A673 (cell line): Measurements from ENCODE around the gene XRCC6. TPM values are rescaled to one million over a fixed set of nuclear protein-coding genes. Genes with fewer than 3 reads are reported as not detected.

Experiments
- BruUV-seq: library from RNA; stranded (reverse); fragments of 400-500 nt; replicated peaks from 2 replicates; lab custom pipeline; 2021; lab: Mats Ljungman, UMichigan
- CTCF ChIA-PET: fragments of 300-600 bp; sonication (Branson Sonifier 250); formaldehyde crosslinking; loops from one replicate; lab custom pipeline; 2022; ENCODE audit warnings: antibody characterized with exemption; lab: Charles Lee
- POLR2A ChIA-PET: fragments of 300-600 bp; sonication (Branson Sonifier 250); formaldehyde crosslinking; loops from one replicate; lab custom pipeline; 2022; ENCODE audit warnings: antibody characterized with exemption; ENCODE audit not compliant: low non-redundant PET; lab: Charles Lee
- DNase-seq: peaks from one replicate; pipeline ENCODE4 v3.0.0-alpha.2; 2015; ENCODE audit warnings: low spot score
- H3K27ac ChIP-seq: fragments of 200-600 bp; sonication (generic); 2 replicates; pipeline ENCODE4 v1.5.1; 2016; ENCODE audit warnings: mixed run types, low read depth, mild to moderate bottlenecking, mixed read lengths, antibody characterized with exemption, low read length; ENCODE audit not compliant: poor library complexity, severe bottlenecking
- H3K27me3 ChIP-seq: fragments of 200-600 bp; sonication (generic); replicated peaks from 2 replicates; pipeline ENCODE4 v1.6.1; 2017; ENCODE audit warnings: mixed run types, low read depth, mild to moderate bottlenecking, mixed read lengths, antibody characterized with exemption, low read length; ENCODE audit not compliant: insufficient read depth, poor library complexity
- H3K36me3 ChIP-seq: fragments of 200-600 bp; sonication (generic); 2 replicates; pipeline ENCODE4 v1.6.1; 2016; ENCODE audit warnings: mixed run types, mild to moderate bottlenecking, mixed read lengths, antibody characterized with exemption, low read length; ENCODE audit not compliant: insufficient read depth, poor library complexity, severe bottlenecking
- H3K4me1 ChIP-seq: fragments of 200-600 bp; sonication (generic); 2 replicates; pipeline ENCODE4 v1.6.1; 2017; ENCODE audit warnings: mixed run types, mild to moderate bottlenecking, mixed read lengths, antibody characterized with exemption, low read length; ENCODE audit not compliant: insufficient read depth, poor library complexity, severe bottlenecking
- H3K4me3 ChIP-seq: fragments of 200-600 bp; sonication (generic); 2 replicates; pipeline ENCODE4 v1.5.1; 2016; ENCODE audit warnings: low read depth, mixed run types, mild to moderate bottlenecking, mixed read lengths, low read length; ENCODE audit not compliant: poor library complexity, severe bottlenecking
- H3K9me3 ChIP-seq: fragments of 200-600 bp; sonication (generic); 2 replicates; pipeline ENCODE4 v1.6.1; 2016; ENCODE audit warnings: mixed run types, low read depth, mild to moderate bottlenecking, mixed read lengths, antibody characterized with exemption, low read length; ENCODE audit not compliant: poor library complexity, severe bottlenecking
- EZH2 ChIP-seq: fragments of 200-600 bp; sonication (generic); IDR thresholded peaks from 2 replicates; pipeline ENCODE4 v1.6.1; 2017; ENCODE audit warnings: borderline replicate concordance, low read depth, mild to moderate bottlenecking, mixed read lengths, antibody characterized with exemption, low read length; ENCODE audit not compliant: poor library complexity, severe bottlenecking
- intact Hi-C: fragments of 100-400 bp; cut with micrococcal nuclease; formaldehyde crosslinking; loops from one replicate; pipeline ENCODE4 v1.10.0; 2022; ENCODE audit not compliant: unreplicated experiment
- total RNA-seq: library from RNA; stranded (reverse); gene quantifications from 2 replicates; pipeline ENCODE4 v1.2.3, GENCODE V29; 2021
- TF ChIP-seq, protein P1 (sequence below): fragments of 300-800, 200-600 bp; sonication (generic); conservative IDR thresholded peaks from 2 replicates; pipeline ENCODE4 v1.5.1; 2017; ENCODE audit warnings: low read depth, mild to moderate bottlenecking, antibody characterized with exemption, low read length, moderate library complexity, mixed read lengths

XRCC6 gene
- total RNA-seq, 1 experiment from 2014 or later, result 558 TPM

DNA sequence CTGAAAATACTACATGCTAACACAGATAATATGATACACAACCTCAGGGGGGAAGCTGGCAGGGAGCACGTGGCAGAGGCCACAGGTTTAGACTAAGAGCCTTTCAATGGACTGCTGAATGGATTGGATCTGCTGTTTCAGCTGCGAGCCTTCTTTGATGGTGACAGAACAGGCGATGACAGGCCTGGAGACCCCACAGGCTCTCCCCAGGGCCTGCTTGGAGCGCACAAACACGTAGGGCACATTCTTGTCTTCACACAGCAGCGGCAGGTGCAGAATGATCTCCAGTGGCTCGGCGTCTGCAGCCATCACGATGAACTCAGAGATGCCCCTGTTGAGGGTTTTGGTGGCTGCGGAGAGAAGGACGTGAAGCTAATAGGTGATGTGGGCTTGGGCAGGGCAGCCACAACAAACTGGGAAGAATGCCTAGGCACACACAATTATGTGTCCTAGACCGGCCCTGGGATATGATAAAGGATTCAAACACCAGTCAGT lies 53.8 kb downstream of the XRCC6 start:
- BruUV-seq, result no TSS peak
- H3K4me1 ChIP-seq, result no peaks in the 10 kb centered on the region
- CTCF ChIA-PET, result interaction anchor here (0.6 kb wide), 1 partner anchor 67 kb away, joined by 3 read pairs; no protein-coding TSS in a partner anchor
- TF ChIP-seq, protein P1, sequence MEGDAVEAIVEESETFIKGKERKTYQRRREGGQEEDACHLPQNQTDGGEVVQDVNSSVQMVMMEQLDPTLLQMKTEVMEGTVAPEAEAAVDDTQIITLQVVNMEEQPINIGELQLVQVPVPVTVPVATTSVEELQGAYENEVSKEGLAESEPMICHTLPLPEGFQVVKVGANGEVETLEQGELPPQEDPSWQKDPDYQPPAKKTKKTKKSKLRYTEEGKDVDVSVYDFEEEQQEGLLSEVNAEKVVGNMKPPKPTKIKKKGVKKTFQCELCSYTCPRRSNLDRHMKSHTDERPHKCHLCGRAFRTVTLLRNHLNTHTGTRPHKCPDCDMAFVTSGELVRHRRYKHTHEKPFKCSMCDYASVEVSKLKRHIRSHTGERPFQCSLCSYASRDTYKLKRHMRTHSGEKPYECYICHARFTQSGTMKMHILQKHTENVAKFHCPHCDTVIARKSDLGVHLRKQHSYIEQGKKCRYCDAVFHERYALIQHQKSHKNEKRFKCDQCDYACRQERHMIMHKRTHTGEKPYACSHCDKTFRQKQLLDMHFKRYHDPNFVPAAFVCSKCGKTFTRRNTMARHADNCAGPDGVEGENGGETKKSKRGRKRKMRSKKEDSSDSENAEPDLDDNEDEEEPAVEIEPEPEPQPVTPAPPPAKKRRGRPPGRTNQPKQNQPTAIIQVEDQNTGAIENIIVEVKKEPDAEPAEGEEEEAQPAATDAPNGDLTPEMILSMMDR, result no peak
- no peak for TF ChIP-seq EZH2
- no peak overlapping the region for H3K27ac ChIP-seq
- POLR2A ChIA-PET, result no interaction called here
- no peak for DNase-seq
- no peaks in the 10 kb centered on the region for H3K9me3 ChIP-seq
- H3K4me3 ChIP-seq, result no peak overlapping the region
- intact Hi-C loops, result no loop called here
- no peaks in the 10 kb centered on the region for H3K27me3 ChIP-seq
- H3K36me3 ChIP-seq, result peaks cover 42% of the 10 kb centered on the region

DNA sequence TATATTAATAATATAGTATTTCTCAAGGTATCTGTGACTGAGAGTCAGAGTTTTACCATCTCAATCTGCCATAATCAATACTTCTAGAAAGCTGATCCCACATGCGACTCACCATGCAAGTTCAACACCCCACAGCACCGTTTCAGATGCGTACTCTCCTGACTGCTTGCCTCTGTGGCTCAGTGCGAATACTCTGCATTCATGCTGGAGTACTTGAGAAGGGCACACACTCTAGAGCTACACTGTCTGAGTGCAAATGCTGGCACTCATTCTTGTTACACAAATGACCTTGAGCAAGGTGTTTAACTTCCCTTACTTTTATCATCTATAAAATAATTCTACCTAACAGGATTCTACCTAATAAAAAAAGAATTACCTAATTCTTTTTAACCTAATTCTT lies 55.0 kb downstream of the XRCC6 start:
- Histone ChIP-seq H3K36me3 (peaks cover 51% of the 10 kb centered on the region), H3K27ac (no peak overlapping the region), H3K4me3 (no peak overlapping the region), H3K4me1 (no peaks in the 10 kb centered on the region), H3K9me3 (no peaks in the 10 kb centered on the region), H3K27me3 (no peaks in the 10 kb centered on the region)
- ChIA-PET CTCF (no interaction called here), POLR2A (no interaction called here)
- intact Hi-C loops, result no loop called here
- DNase-seq, result no peak
- TF ChIP-seq, protein P1, result no peak
- TF ChIP-seq EZH2, result no peak
- BruUV-seq, result no TSS peak

- Histone ChIP-seq H3K4me3 (peak overlapping the region; percentile 68), H3K27ac (peak overlapping the region; percentile 69), H3K9me3 (no peaks in the 10 kb centered on the region), H3K36me3 (peaks cover 32% of the 10 kb centered on the region), H3K4me1 (no peaks in the 10 kb centered on the region), H3K27me3 (no peaks in the 10 kb centered on the region)
- intact Hi-C loops, result no loop called here
- POLR2A ChIA-PET, result no interaction called here
- DNase-seq, result no peak
- no peak for TF ChIP-seq EZH2
- TF ChIP-seq, protein P1, result no peak
- BruUV-seq, result no TSS peak
- CTCF ChIA-PET, result no interaction called here
Observed at GRCh38 chr22:41681616-41682015, 60.5 kb downstream of the XRCC6 start.
